Colon (tissue), 2 donors: ENCODE results near the gene ADAMTS9.

Experiments used
- FAIRE-seq: peaks from 2 replicates; lab custom pipeline; 2012; peaks lifted over from hg19 to GRCh38; lab: Jason Lieb, UNC
- donor health status: control.
- donor health status: control.

ADAMTS9 gene

GRCh38 chr3:64533617-64534317 lies 154.0 kb downstream of the ADAMTS9 start:
- FAIRE-seq, result no peak

- FAIRE-seq, result no peak
Measured at GRCh38 chr3:64530434-64531049, 157.3 kb downstream of the ADAMTS9 start.

- no peak for FAIRE-seq
Measured at GRCh38 chr3:64523324-64523723, 164.5 kb downstream of the ADAMTS9 start.

- no peak for FAIRE-seq
Measured at GRCh38 chr3:64520334-64520733, 167.5 kb downstream of the ADAMTS9 start.

GRCh38 chr3:64518950-64519349 lies 168.8 kb downstream of the ADAMTS9 start:
- no peak for FAIRE-seq

- no peak for FAIRE-seq
Measured at GRCh38 chr3:64518496-64518895, 169.3 kb downstream of the ADAMTS9 start.

GRCh38 chr3:64514889-64515288 lies 172.9 kb downstream of the ADAMTS9 start:
- FAIRE-seq, result no peak

GRCh38 chr3:64509206-64509605 lies 178.6 kb downstream of the ADAMTS9 start:
- no peak for FAIRE-seq

- no peak for FAIRE-seq
Measured at GRCh38 chr3:64508140-64508539, 179.7 kb downstream of the ADAMTS9 start.

GRCh38 chr3:64506255-64506654 lies 181.5 kb downstream of the ADAMTS9 start:
- FAIRE-seq, result no peak

GRCh38 chr3:64505419-64505818 lies 182.4 kb downstream of the ADAMTS9 start:
- no peak for FAIRE-seq

GRCh38 chr3:64502284-64502683 lies 185.5 kb downstream of the ADAMTS9 start:
- FAIRE-seq, result no peak

GRCh38 chr3:64501298-64501906 lies 186.4 kb downstream of the ADAMTS9 start:
- no peak for FAIRE-seq

GRCh38 chr3:64496786-64497490 lies 190.9 kb downstream of the ADAMTS9 start:
- no peak for FAIRE-seq

GRCh38 chr3:64495781-64496334 lies 191.9 kb downstream of the ADAMTS9 start:
- no peak for FAIRE-seq

GRCh38 chr3:64495121-64495780 lies 192.5 kb downstream of the ADAMTS9 start:
- FAIRE-seq, result no peak

GRCh38 chr3:64494526-64494925 lies 193.3 kb downstream of the ADAMTS9 start:
- FAIRE-seq, result no peak

- FAIRE-seq, result no peak
Measured at GRCh38 chr3:64493149-64493548, 194.7 kb downstream of the ADAMTS9 start.

GRCh38 chr3:64491843-64492242 lies 196.0 kb downstream of the ADAMTS9 start:
- no peak for FAIRE-seq

GRCh38 chr3:64490180-64490724 lies 197.5 kb downstream of the ADAMTS9 start:
- FAIRE-seq, result no peak

- FAIRE-seq, result no peak
Measured at GRCh38 chr3:64489361-64490044, 198.3 kb downstream of the ADAMTS9 start.
